HEK293 (cell line): ENCODE data around the gene ZNF579.

Experiments used
- CTCF ChIA-PET: fragments of 350-600 bp; formaldehyde crosslinking; extraction: SDS; loops from one replicate; lab custom pipeline; 2021; ENCODE audit warnings: antibody characterized with exemption; lab: Yijun Ruan, JAX
- POLR2A ChIA-PET: fragments of 300-600 bp; formaldehyde crosslinking; extraction: SDS; loops from one replicate; lab custom pipeline; 2020; ENCODE audit warnings: antibody characterized with exemption, inconsistent platforms; lab: Yijun Ruan, JAX
- H3K27ac ChIP-seq: fragments of 200-500 bp; sonication (Bioruptor generic); 2 replicates; pipeline ENCODE4 v1.5.1; 2014; ENCODE audit warnings: low read depth, low read length, control low read depth, inconsistent platforms; ENCODE audit errors: extremely low read depth
- H3K36me3 ChIP-seq, 2 experiments: fragments of 200-500 bp in 1 of 2; sonication (Bioruptor generic) in 1 of 2; 1 replicate in 1 of 2; 2 replicates in 1 of 2; pipeline ENCODE4 v1.5.1; 2014 to 2017; ENCODE audit warnings: inconsistent platforms in 2 of 2, low read length in 2 of 2; ENCODE audit not compliant: control insufficient read depth in 2 of 2, insufficient read depth in 1 of 2
- H3K4me1 ChIP-seq: fragments of 200-500 bp; sonication (Bioruptor generic); 2 replicates; pipeline ENCODE4 v1.5.1; 2014; ENCODE audit warnings: mild to moderate bottlenecking, low read length, inconsistent platforms; ENCODE audit not compliant: control insufficient read depth, insufficient read depth
- H3K4me3 ChIP-seq: 2 replicates; pipeline ENCODE4 v1.5.1; 2011; ENCODE audit warnings: low read depth, mild to moderate bottlenecking, control low read depth, low read length, moderate library complexity
- H3K9me3 ChIP-seq: fragments of 200-500 bp; sonication (Bioruptor generic); 2 replicates; pipeline ENCODE4 v1.5.1; 2014; ENCODE audit warnings: low read depth, low read length, inconsistent platforms; ENCODE audit not compliant: control insufficient read depth, insufficient read depth
- HOXC10 ChIP-seq: sonication (generic); formaldehyde crosslinking; IDR thresholded peaks from 2 replicates; pipeline ENCODE4 v1.8.1; 2023; ENCODE audit warnings: mild to moderate bottlenecking, missing genetic modification reagents
- IKZF3 ChIP-seq: fragments of 450-650 bp; IDR thresholded peaks from 2 replicates; pipeline ENCODE4 v1.5.0; 2018; ENCODE audit warnings: missing biosample characterization, mild to moderate bottlenecking, missing genetic modification characterization, moderate library complexity
- KLF7 ChIP-seq: fragments of 450-650 bp; formaldehyde crosslinking; IDR thresholded peaks from 2 replicates; pipeline ENCODE4 v1.5.1; 2016; ENCODE audit warnings: missing biosample characterization, missing genetic modification characterization, borderline replicate concordance
- MZF1 ChIP-seq: fragments of 450-650 bp; formaldehyde crosslinking; IDR thresholded peaks from 2 replicates; pipeline ENCODE4 v1.5.1; 2017; ENCODE audit warnings: missing biosample characterization, missing genetic modification characterization, borderline replicate concordance
- ZBTB17 ChIP-seq: fragments of 450-650 bp; formaldehyde crosslinking; IDR thresholded peaks from 2 replicates; pipeline ENCODE4 v1.5.1; 2016; ENCODE audit warnings: missing biosample characterization, missing genetic modification characterization
- ZBTB20 ChIP-seq: fragments of 450-650 bp; formaldehyde crosslinking; IDR thresholded peaks from 2 replicates; pipeline ENCODE4 v1.5.1; 2016; ENCODE audit warnings: missing biosample characterization, missing genetic modification characterization
- ZEB2 ChIP-seq: fragments of 450-650 bp; formaldehyde crosslinking; IDR thresholded peaks from 2 replicates; pipeline ENCODE4 v1.5.1; 2016; ENCODE audit warnings: missing biosample characterization, missing genetic modification characterization
- ZNF169 ChIP-seq: fragments of 450-650 bp; formaldehyde crosslinking; IDR thresholded peaks from 2 replicates; pipeline ENCODE4 v1.5.1; 2016; ENCODE audit warnings: missing biosample characterization, missing genetic modification characterization
- ZNF23 ChIP-seq: fragments of 450-650 bp; formaldehyde crosslinking; IDR thresholded peaks from 2 replicates; pipeline ENCODE4 v1.5.1; 2016; ENCODE audit warnings: missing biosample characterization, missing genetic modification characterization, borderline replicate concordance
- ZNF274 ChIP-seq, 2 experiments: fragments of 200-500 bp in 1 of 2; fragments of 450-650 bp in 1 of 2; sonication (Bioruptor generic) in 1 of 2; formaldehyde crosslinking in 1 of 2; IDR thresholded peaks; 2 replicates each; pipeline versions ENCODE4 v1.5.1 to v1.6.1; 2014 to 2016; ENCODE audit warnings: borderline replicate concordance in 1 of 2, inconsistent platforms in 1 of 2, low read length in 1 of 2, missing biosample characterization in 1 of 2, missing genetic modification characterization in 1 of 2
- ZNF311 ChIP-seq: fragments of 450-650 bp; formaldehyde crosslinking; IDR thresholded peaks from 2 replicates; pipeline ENCODE4 v1.5.1; 2017; ENCODE audit warnings: missing biosample characterization, missing genetic modification characterization, borderline replicate concordance
- ZNF350 ChIP-seq: fragments of 450-650 bp; formaldehyde crosslinking; IDR thresholded peaks from 2 replicates; pipeline ENCODE4 v1.5.0; 2017; ENCODE audit warnings: missing biosample characterization, mild to moderate bottlenecking, missing genetic modification characterization
- ZNF521 ChIP-seq: fragments of 450-650 bp; formaldehyde crosslinking; IDR thresholded peaks from 2 replicates; pipeline ENCODE4 v1.5.1; 2017; ENCODE audit warnings: missing biosample characterization, mild to moderate bottlenecking, missing genetic modification characterization
- ZNF623 ChIP-seq: fragments of 450-650 bp; formaldehyde crosslinking; IDR thresholded peaks from 2 replicates; pipeline ENCODE4 v1.5.1; 2016; ENCODE audit warnings: missing biosample characterization, missing genetic modification characterization
- ZNF626 ChIP-seq: fragments of 450-650 bp; sonication (Bioruptor Pico); formaldehyde crosslinking; IDR thresholded peaks from 2 replicates; pipeline ENCODE4 v1.5.1; 2018; ENCODE audit warnings: missing biosample characterization, missing genetic modification characterization, inconsistent platforms
- ZNF777 ChIP-seq: fragments of 450-650 bp; formaldehyde crosslinking; IDR thresholded peaks from 2 replicates; pipeline ENCODE4 v1.5.1; 2017; ENCODE audit warnings: missing biosample characterization, missing genetic modification characterization, borderline replicate concordance
- TF ChIP-seq, protein P1 (sequence below): fragments of 450-650 bp; formaldehyde crosslinking; IDR thresholded peaks from 2 replicates; pipeline ENCODE4 v1.5.1; 2016; ENCODE audit warnings: missing biosample characterization, missing genetic modification characterization
- TF ChIP-seq, protein P2 (sequence below): fragments of 450-650 bp; IDR thresholded peaks from 2 replicates; pipeline ENCODE4 v1.5.1; 2018; ENCODE audit warnings: missing biosample characterization, mild to moderate bottlenecking, missing genetic modification characterization
- TF ChIP-seq, protein P3 (sequence below): fragments of 450-650 bp; IDR thresholded peaks from 2 replicates; pipeline ENCODE4 v1.5.1; 2018; ENCODE audit warnings: missing biosample characterization, missing genetic modification characterization
- TF ChIP-seq, protein P4 (sequence below): fragments of 450-650 bp; formaldehyde crosslinking; IDR thresholded peaks from 2 replicates; pipeline ENCODE4 v1.5.1; 2016; ENCODE audit warnings: missing biosample characterization, missing genetic modification characterization

Gene ZNF579

DNA sequence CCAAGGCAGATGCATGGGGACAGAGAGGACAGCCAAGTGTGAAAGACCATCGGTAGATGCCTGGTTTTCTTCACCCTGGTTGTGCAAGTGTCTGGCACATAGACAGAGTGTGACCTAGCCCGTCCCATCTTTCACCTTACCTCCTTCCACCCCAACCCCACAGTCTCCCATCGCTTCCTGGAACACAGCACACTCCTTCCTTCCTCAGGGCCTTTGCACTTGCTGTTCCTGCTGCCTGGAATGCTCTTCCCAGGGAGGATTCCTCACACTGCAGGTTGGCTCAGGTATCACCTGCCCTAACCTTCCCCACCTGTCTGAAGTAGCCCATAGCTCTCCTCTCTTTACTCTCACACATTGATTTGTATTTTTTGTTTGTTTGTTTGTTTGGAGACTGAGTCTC lies 15.7 kb upstream of the ZNF579 start:
- Histone ChIP-seq H3K4me1 (peaks cover 3% of the 10 kb centered on the region; the same call in 1 of the 2 replicates), H3K27ac (no peak overlapping the region), H3K9me3 (no peaks in the 10 kb centered on the region), H3K4me3 (no peak overlapping the region), H3K36me3 (peaks cover 14 to 36% of the 10 kb centered on the region in 2 experiments)
- ChIA-PET POLR2A (interaction anchor here (0.6 to 4.4 kb wide), 3 partner anchors 9 to 201 kb away, joined by 3 to 71 read pairs (median 5); partner anchors contain the start of gene ZNF784), CTCF (interaction anchor here (0.6 to 2.1 kb wide), 3 partner anchors 88 to 575 kb away, joined by 4 to 8 read pairs (median 6); no protein-coding TSS in a partner anchor)
- TF ChIP-seq ZNF623 (peak; percentile 91), IKZF3 (tag by site-specific recombination) (no peak), ZNF521 (tag by site-specific recombination) (no peak)
- TF ChIP-seq, protein P1, sequence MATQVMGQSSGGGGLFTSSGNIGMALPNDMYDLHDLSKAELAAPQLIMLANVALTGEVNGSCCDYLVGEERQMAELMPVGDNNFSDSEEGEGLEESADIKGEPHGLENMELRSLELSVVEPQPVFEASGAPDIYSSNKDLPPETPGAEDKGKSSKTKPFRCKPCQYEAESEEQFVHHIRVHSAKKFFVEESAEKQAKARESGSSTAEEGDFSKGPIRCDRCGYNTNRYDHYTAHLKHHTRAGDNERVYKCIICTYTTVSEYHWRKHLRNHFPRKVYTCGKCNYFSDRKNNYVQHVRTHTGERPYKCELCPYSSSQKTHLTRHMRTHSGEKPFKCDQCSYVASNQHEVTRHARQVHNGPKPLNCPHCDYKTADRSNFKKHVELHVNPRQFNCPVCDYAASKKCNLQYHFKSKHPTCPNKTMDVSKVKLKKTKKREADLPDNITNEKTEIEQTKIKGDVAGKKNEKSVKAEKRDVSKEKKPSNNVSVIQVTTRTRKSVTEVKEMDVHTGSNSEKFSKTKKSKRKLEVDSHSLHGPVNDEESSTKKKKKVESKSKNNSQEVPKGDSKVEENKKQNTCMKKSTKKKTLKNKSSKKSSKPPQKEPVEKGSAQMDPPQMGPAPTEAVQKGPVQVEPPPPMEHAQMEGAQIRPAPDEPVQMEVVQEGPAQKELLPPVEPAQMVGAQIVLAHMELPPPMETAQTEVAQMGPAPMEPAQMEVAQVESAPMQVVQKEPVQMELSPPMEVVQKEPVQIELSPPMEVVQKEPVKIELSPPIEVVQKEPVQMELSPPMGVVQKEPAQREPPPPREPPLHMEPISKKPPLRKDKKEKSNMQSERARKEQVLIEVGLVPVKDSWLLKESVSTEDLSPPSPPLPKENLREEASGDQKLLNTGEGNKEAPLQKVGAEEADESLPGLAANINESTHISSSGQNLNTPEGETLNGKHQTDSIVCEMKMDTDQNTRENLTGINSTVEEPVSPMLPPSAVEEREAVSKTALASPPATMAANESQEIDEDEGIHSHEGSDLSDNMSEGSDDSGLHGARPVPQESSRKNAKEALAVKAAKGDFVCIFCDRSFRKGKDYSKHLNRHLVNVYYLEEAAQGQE (tag by site-specific recombination) = no peak

DNA sequence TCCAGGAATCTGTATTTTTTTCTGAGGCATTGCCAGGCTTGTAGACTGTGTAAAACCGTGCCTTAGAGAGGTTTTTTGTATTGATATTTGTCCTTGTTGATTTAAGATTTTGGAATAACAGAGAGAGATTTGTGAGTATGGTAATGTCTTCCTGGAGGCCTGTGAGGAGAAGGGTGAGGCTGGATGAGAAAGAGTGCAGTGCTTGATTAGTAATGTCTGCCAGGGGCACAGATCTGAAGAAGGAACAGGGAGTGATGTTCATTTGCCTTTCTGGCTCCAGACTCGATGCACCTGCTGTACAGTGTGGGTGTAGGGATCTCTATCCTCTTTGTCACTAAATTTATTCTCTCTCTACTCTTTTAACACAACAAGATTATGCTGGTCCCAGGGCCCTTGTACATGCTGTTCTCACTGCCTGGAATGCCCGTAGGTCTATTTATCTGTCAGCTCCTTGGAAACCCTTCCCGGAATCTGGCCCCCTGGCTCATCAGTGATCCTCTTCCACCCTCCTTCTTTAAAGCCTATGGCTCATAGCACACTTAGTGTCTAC lies 14.4 kb upstream of the ZNF579 start:
- H3K27ac ChIP-seq = no peak overlapping the region
- peak; percentile 91 for TF ChIP-seq ZBTB17 (tag by site-specific recombination)
- 0 out of 2 replicates have a peak, but pooled peaks have one; percentile 20 for TF ChIP-seq ZNF623
- peak; percentile 97 for TF ChIP-seq ZNF23 (tag by site-specific recombination)
- TF ChIP-seq ZNF626 (tag by site-specific recombination) = no peak
- TF ChIP-seq ZBTB20 (tag by site-specific recombination) = peak; percentile 57
- TF ChIP-seq, all 188 proteins: peak for 4
- no peaks in the 10 kb centered on the region for H3K9me3 ChIP-seq
- H3K4me3 ChIP-seq = no peak overlapping the region
- POLR2A ChIA-PET = no interaction called here
- H3K4me1 ChIP-seq = no peaks in the 10 kb centered on the region
- peaks cover 14 to 36% of the 10 kb centered on the region in 2 experiments for H3K36me3 ChIP-seq
- CTCF ChIA-PET = interaction anchor here (0.5 to 2.1 kb wide), 5 partner anchors 79 to 751 kb away, joined by 3 to 8 read pairs (median 3); no protein-coding TSS in a partner anchor

DNA sequence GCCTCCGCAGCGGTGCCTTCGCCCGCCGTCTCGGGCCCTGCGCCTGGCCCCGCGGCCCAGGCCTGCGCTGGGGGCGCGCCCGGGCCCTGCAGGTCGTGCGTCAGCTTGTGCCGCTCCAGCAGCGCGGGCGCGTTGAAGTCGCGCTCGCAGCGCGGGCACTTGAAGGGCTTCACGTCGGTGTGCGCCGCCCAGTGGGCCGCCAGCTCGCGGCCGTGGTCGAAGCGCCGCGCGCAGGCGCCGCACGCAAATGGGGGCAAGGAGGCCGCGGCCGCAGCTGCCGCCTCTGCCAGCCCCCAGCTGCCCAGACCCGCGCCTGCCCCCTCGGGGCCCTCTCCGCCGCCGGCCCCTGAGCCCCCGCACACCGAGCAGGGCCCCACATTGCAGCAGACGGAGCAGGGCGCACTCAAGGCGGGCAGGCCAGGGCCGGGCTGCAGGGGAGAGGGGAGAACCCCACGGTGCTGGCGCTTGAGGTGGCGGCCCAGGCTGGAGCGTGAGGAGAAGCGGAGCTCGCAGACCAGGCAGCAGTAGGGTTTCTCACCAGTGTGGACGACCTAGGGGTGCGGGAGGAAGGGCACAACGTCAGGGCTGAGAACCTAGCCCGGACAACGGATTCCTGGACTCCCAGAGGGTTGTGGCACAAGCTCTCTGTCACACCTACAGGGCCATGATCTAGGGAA lies 12.6 kb upstream of the ZNF579 start:
- peaks cover 14 to 36% of the 10 kb centered on the region in 2 experiments for H3K36me3 ChIP-seq
- H3K9me3 ChIP-seq = no peaks in the 10 kb centered on the region
- TF ChIP-seq KLF7 (tag by site-specific recombination) (no peak), HOXC10 (CRISPR knock-in tag) (no peak), ZEB2 (tag by site-specific recombination) (no peak), ZNF274 (IDR thresholded peaks at IDR 0.05; ENCODE audit: low read length) (no peak), ZNF274 (tag by site-specific recombination; IDR thresholded peaks at IDR 0.05; ENCODE audit: borderline replicate concordance) (no peak), ZNF169 (no peak), MZF1 (tag by site-specific recombination) (no peak), ZBTB20 (tag by site-specific recombination) (no peak), ZNF777 (tag by site-specific recombination) (no peak), ZNF350 (no peak), ZNF311 (no peak)
- TF ChIP-seq, protein P2, sequence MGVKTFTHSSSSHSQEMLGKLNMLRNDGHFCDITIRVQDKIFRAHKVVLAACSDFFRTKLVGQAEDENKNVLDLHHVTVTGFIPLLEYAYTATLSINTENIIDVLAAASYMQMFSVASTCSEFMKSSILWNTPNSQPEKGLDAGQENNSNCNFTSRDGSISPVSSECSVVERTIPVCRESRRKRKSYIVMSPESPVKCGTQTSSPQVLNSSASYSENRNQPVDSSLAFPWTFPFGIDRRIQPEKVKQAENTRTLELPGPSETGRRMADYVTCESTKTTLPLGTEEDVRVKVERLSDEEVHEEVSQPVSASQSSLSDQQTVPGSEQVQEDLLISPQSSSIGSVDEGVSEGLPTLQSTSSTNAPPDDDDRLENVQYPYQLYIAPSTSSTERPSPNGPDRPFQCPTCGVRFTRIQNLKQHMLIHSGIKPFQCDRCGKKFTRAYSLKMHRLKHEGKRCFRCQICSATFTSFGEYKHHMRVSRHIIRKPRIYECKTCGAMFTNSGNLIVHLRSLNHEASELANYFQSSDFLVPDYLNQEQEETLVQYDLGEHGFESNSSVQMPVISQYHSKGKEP (tag by site-specific recombination) = no peak
- TF ChIP-seq, protein P3, sequence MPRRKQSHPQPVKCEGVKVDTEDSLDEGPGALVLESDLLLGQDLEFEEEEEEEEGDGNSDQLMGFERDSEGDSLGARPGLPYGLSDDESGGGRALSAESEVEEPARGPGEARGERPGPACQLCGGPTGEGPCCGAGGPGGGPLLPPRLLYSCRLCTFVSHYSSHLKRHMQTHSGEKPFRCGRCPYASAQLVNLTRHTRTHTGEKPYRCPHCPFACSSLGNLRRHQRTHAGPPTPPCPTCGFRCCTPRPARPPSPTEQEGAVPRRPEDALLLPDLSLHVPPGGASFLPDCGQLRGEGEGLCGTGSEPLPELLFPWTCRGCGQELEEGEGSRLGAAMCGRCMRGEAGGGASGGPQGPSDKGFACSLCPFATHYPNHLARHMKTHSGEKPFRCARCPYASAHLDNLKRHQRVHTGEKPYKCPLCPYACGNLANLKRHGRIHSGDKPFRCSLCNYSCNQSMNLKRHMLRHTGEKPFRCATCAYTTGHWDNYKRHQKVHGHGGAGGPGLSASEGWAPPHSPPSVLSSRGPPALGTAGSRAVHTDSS = no peak
- TF ChIP-seq, protein P4, sequence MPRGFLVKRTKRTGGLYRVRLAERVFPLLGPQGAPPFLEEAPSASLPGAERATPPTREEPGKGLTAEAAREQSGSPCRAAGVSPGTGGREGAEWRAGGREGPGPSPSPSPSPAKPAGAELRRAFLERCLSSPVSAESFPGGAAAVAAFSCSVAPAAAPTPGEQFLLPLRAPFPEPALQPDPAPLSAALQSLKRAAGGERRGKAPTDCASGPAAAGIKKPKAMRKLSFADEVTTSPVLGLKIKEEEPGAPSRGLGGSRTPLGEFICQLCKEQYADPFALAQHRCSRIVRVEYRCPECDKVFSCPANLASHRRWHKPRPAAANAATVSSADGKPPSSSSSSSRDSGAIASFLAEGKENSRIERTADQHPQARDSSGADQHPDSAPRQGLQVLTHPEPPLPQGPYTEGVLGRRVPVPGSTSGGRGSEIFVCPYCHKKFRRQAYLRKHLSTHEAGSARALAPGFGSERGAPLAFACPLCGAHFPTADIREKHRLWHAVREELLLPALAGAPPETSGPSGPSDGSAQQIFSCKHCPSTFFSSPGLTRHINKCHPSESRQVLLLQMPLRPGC = no peak
- H3K27ac ChIP-seq = no peak overlapping the region
- POLR2A ChIA-PET = no interaction called here
- CTCF ChIA-PET = interaction anchor here (0.5 to 0.7 kb wide), 2 partner anchors 13 to 80 kb away, joined by 3 read pairs; partner anchors contain the start of gene ZNF579
- no peaks in the 10 kb centered on the region; the same call in 1 of the 2 replicates for H3K4me1 ChIP-seq
- H3K4me3 ChIP-seq = no peak overlapping the region
